Measurements from ENCODE around the gene DNAI4.
"Not testable (repeated sequence)": the region's sequence is repeated elsewhere in the genome, so short reads cannot be mapped to it uniquely, and the experiment has no call there.

The DNAI4 gene

GRCh38 chr1:66893712-66894111 lies 30.9 kb downstream of the DNAI4 start:
- no peak overlapping the region for H3K4me3 Mint-ChIP-seq
- ATAC-seq: no peak

GRCh38 chr1:66890621-66891020 lies 34.0 kb downstream of the DNAI4 start:
- H3K27ac Mint-ChIP-seq: no peak overlapping the region

More at GRCh38 chr1:66893712-66894111, 30.9 kb downstream of the DNAI4 start:
- Mint-ChIP-seq H3K9me3 (peaks cover 5% of the 10 kb centered on the region), H3K36me3 (no peaks in the 10 kb centered on the region), H3K27me3 (peaks cover 11% of the 10 kb centered on the region), H3K4me1 (no peaks in the 10 kb centered on the region), H3K27ac (no peak overlapping the region)

GRCh38 chr1:66889030-66889429 lies 35.6 kb downstream of the DNAI4 start:
- Mint-ChIP-seq H3K9me3 (peaks cover 5% of the 10 kb centered on the region), H3K36me3 (no peaks in the 10 kb centered on the region), H3K4me3 (no peak overlapping the region), H3K4me1 (no peaks in the 10 kb centered on the region), H3K27ac (no peak overlapping the region), H3K27me3 (no peaks in the 10 kb centered on the region)
- no peak for ATAC-seq

More at GRCh38 chr1:66890621-66891020, 34.0 kb downstream of the DNAI4 start:
- H3K27me3 Mint-ChIP-seq: no peaks in the 10 kb centered on the region
- H3K36me3 Mint-ChIP-seq: no peaks in the 10 kb centered on the region
- no peak for ATAC-seq
- peaks cover 5% of the 10 kb centered on the region for H3K9me3 Mint-ChIP-seq
- H3K4me1 Mint-ChIP-seq: no peaks in the 10 kb centered on the region
- H3K4me3 Mint-ChIP-seq: no peak overlapping the region

GRCh38 chr1:66876664-66877063 lies 48.0 kb downstream of the DNAI4 start:
- Mint-ChIP-seq H3K27me3 (no peaks in the 10 kb centered on the region), H3K36me3 (no peaks in the 10 kb centered on the region), H3K4me1 (no peaks in the 10 kb centered on the region), H3K27ac (no peak overlapping the region), H3K9me3 (peaks cover 8% of the 10 kb centered on the region), H3K4me3 (no peak overlapping the region)
- ATAC-seq: no peak

- no peak overlapping the region for H3K4me3 Mint-ChIP-seq
- no peaks in the 10 kb centered on the region for H3K4me1 Mint-ChIP-seq
- no peaks in the 10 kb centered on the region for H3K9me3 Mint-ChIP-seq
- no peak overlapping the region for H3K27ac Mint-ChIP-seq
- no peaks in the 10 kb centered on the region for H3K36me3 Mint-ChIP-seq
- no peaks in the 10 kb centered on the region for H3K27me3 Mint-ChIP-seq
- no peak for ATAC-seq
Measured at GRCh38 chr1:66873111-66873510, 51.5 kb downstream of the DNAI4 start.

GRCh38 chr1:66872024-66872423 lies 52.6 kb downstream of the DNAI4 start:
- not testable (repeated sequence) for ATAC-seq, H3K27ac Mint-ChIP-seq, H3K9me3 Mint-ChIP-seq, H3K36me3 Mint-ChIP-seq, H3K4me1 Mint-ChIP-seq, H3K27me3 Mint-ChIP-seq, H3K4me3 Mint-ChIP-seq

- Mint-ChIP-seq H3K27ac (no peak overlapping the region), H3K27me3 (peaks cover 8% of the 10 kb centered on the region), H3K36me3 (no peaks in the 10 kb centered on the region), H3K4me3 (no peak overlapping the region), H3K9me3 (no peaks in the 10 kb centered on the region), H3K4me1 (no peaks in the 10 kb centered on the region)
- no peak for ATAC-seq
Measured at GRCh38 chr1:66867501-66867900, 57.2 kb downstream of the DNAI4 start.

GRCh38 chr1:66860529-66860928 lies 64.1 kb downstream of the DNAI4 start:
- Mint-ChIP-seq H3K27ac (no peak overlapping the region), H3K36me3 (no peaks in the 10 kb centered on the region), H3K9me3 (no peaks in the 10 kb centered on the region), H3K4me1 (no peaks in the 10 kb centered on the region), H3K27me3 (no peaks in the 10 kb centered on the region), H3K4me3 (no peak overlapping the region)
- ATAC-seq: no peak

GRCh38 chr1:66853379-66853778 lies 71.3 kb downstream of the DNAI4 start:
- Mint-ChIP-seq H3K4me1 (no peaks in the 10 kb centered on the region), H3K27me3 (no peaks in the 10 kb centered on the region), H3K36me3 (peaks cover 12% of the 10 kb centered on the region), H3K27ac (no peak overlapping the region), H3K9me3 (peaks cover 12% of the 10 kb centered on the region), H3K4me3 (no peak overlapping the region)
- ATAC-seq: no peak

GRCh38 chr1:66852870-66853269 lies 71.8 kb downstream of the DNAI4 start:
- Mint-ChIP-seq H3K36me3 (peaks cover 12% of the 10 kb centered on the region), H3K9me3 (peaks cover 12% of the 10 kb centered on the region), H3K27ac (no peak overlapping the region), H3K4me1 (no peaks in the 10 kb centered on the region), H3K4me3 (no peak overlapping the region), H3K27me3 (no peaks in the 10 kb centered on the region)
- ATAC-seq: no peak

GRCh38 chr1:66850989-66851388 lies 73.7 kb downstream of the DNAI4 start:
- Mint-ChIP-seq H3K27me3 (no peaks in the 10 kb centered on the region), H3K4me3 (no peak overlapping the region), H3K27ac (no peak overlapping the region), H3K36me3 (peaks cover 12% of the 10 kb centered on the region), H3K9me3 (peaks cover 12% of the 10 kb centered on the region), H3K4me1 (no peaks in the 10 kb centered on the region)
- no peak for ATAC-seq

GRCh38 chr1:66848193-66848592 lies 76.5 kb downstream of the DNAI4 start:
- Mint-ChIP-seq H3K36me3 (peaks cover 12% of the 10 kb centered on the region), H3K4me1 (no peaks in the 10 kb centered on the region), H3K4me3 (no peak overlapping the region), H3K27ac (no peak overlapping the region), H3K9me3 (peaks cover 12% of the 10 kb centered on the region), H3K27me3 (no peaks in the 10 kb centered on the region)
- ATAC-seq: no peak

GRCh38 chr1:66840929-66841328 lies 83.7 kb downstream of the DNAI4 start:
- Mint-ChIP-seq H3K27me3 (no peaks in the 10 kb centered on the region), H3K9me3 (peaks cover 3% of the 10 kb centered on the region), H3K36me3 (peaks cover 6% of the 10 kb centered on the region), H3K27ac (peak overlapping the region; percentile 63), H3K4me3 (no peak overlapping the region), H3K4me1 (peaks cover 16% of the 10 kb centered on the region)
- no peak for ATAC-seq

GRCh38 chr1:66834926-66835325 lies 89.7 kb downstream of the DNAI4 start:
- Mint-ChIP-seq H3K9me3 (no peaks in the 10 kb centered on the region), H3K4me1 (no peaks in the 10 kb centered on the region), H3K36me3 (no peaks in the 10 kb centered on the region), H3K27ac (no peak overlapping the region), H3K4me3 (no peak overlapping the region), H3K27me3 (no peaks in the 10 kb centered on the region)
- ATAC-seq: no peak

GRCh38 chr1:66833112-66833511 lies 91.5 kb downstream of the DNAI4 start:
- no peaks in the 10 kb centered on the region for H3K27me3 Mint-ChIP-seq
- ATAC-seq: no peak
- no peaks in the 10 kb centered on the region for H3K36me3 Mint-ChIP-seq
- H3K4me1 Mint-ChIP-seq: no peaks in the 10 kb centered on the region
- H3K9me3 Mint-ChIP-seq: no peaks in the 10 kb centered on the region
- no peak overlapping the region for H3K27ac Mint-ChIP-seq
- H3K4me3 Mint-ChIP-seq: no peak overlapping the region

GRCh38 chr1:66831529-66832239 lies 93.0 kb downstream of the DNAI4 start:
- H3K27ac Mint-ChIP-seq: no peak overlapping the region

More at GRCh38 chr1:66831529-66832239, 93.0 kb downstream of the DNAI4 start:
- ATAC-seq: no peak
- no peaks in the 10 kb centered on the region for H3K27me3 Mint-ChIP-seq
- H3K4me1 Mint-ChIP-seq: no peaks in the 10 kb centered on the region
- H3K36me3 Mint-ChIP-seq: no peaks in the 10 kb centered on the region
- no peaks in the 10 kb centered on the region for H3K9me3 Mint-ChIP-seq
- no peak overlapping the region for H3K4me3 Mint-ChIP-seq

Measured in stimulated activated memory B cell treated with anti-CD40 and anti-IgM and Interleukin-4, amounts not matched to agents 10 μg/mL and 1 μg/mL and 100 μg/mL, for 72 hours (primary cell).